Measurements from ENCODE around the gene DGCR8. TPM values are rescaled to one million over a fixed set of nuclear protein-coding genes. Genes with fewer than 3 reads are reported as not detected.

Gene DGCR8
- total RNA-seq, 1 donor from 2014 or later = 38.1 TPM

DNA sequence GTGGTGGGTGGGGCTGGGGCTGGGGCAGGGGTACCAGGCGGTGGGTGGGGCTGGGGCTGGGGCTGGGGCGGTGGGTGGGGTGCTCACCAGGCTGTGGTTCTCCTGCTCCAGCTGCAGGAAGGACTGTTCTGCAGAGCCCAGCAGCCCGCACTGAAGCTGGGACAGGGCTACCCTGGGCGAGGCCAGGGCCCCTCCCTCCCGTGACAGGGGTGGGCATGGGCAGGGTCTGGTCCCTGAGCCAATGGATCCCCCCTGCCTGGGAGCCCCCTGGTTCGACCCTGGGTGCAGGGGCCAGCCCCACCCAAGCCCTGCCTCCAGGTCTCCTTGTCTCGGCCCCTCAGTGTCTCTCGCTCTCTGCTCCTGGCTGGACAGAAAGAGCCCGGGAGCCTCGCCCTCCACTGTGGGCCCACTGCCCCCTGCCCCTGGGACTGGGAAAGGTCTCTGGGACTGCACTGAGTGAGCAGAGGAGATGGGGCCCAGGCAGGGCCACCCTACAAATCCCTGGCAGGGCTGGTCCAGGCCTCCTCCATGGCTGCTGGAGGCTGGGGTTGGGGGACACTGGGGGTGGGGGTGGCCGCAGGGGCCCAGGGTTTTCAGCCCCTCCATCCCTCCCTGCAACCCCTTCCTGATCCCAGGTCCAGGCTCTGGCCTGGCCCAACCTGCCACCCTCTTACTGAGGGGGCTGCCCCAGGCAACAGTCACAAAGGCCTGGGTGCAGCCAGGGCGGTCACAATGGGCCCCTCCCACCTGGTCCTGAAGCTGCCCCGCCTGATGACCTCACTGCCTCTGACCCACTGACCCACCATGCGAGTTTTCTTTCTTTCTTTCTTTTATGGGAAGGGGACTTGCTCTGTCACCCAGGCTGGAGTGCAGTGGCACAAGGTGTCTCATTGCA is 70.6 kb downstream of the DGCR8 start, which contains the start of gene CCDC188:
Gene CCDC188 (minus strand): TSS at position 675 of the 895 bp plus-strand sequence. CDS start 69 bp downstream, at position 606.
- H3K9ac ChIP-seq (ENCODE audit: low read depth in 1 of 3, low read length in 3 of 3) = no peak within 1 kb of the TSS
- H3K9me3 ChIP-seq (ENCODE audit: control insufficient read depth in 3 of 3, low read length in 3 of 3) = no peaks in the 10 kb centered on the region
- H3K27ac ChIP-seq (ENCODE audit: low read depth, low read length) = no peak within 1 kb of the TSS
- peaks cover 0 to 3% (median 0%) of the 10 kb centered on the region in 3 donors for H3K4me1 ChIP-seq (ENCODE audit: control insufficient read depth in 3 of 3, insufficient read depth in 3 of 3, low read length in 3 of 3)
- H3K27me3 ChIP-seq (ENCODE audit: control insufficient read depth in 3 of 3, insufficient read depth in 3 of 3, low read length in 3 of 3) = peaks cover 0 to 12% (median 5%) of the 10 kb centered on the region in 3 donors
- no peaks in the 10 kb centered on the region for H3K36me3 ChIP-seq (ENCODE audit: control insufficient read depth in 3 of 3, insufficient read depth in 3 of 3, low read length in 3 of 3)
- no peak within 1 kb of the TSS for H3K4me3 ChIP-seq (ENCODE audit: low read length in 3 of 3)

DNA sequence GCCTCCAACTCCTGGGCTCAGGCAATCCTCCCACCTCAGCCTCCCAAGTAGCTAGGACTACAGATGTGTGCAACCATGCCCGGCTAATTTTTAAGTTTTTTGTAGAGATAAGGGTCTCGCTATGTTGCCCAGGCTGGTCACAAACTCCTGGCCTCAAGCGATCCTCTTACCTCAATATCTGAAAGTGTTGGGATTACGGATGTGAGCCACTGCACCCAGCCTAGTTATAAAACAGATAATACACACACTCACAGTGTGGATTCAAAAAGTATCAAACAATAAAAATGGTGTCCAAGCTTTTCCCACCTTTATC is 71.2 kb downstream of the DGCR8 start:
- Histone ChIP-seq H3K27ac (ENCODE audit: low read depth, low read length) (no peak overlapping the region), H3K9me3 (ENCODE audit: control insufficient read depth in 3 of 3, low read length in 3 of 3) (no peaks in the 10 kb centered on the region), H3K4me1 (ENCODE audit: control insufficient read depth in 3 of 3, insufficient read depth in 3 of 3, low read length in 3 of 3) (peaks cover 0 to 3% (median 0%) of the 10 kb centered on the region in 3 donors), H3K9ac (ENCODE audit: low read depth in 1 of 3, low read length in 3 of 3) (no peak overlapping the region), H3K27me3 (ENCODE audit: control insufficient read depth in 3 of 3, insufficient read depth in 3 of 3, low read length in 3 of 3) (peaks cover 0 to 12% (median 5%) of the 10 kb centered on the region in 3 donors), H3K4me3 (ENCODE audit: low read length in 3 of 3) (no peak overlapping the region), H3K36me3 (ENCODE audit: control insufficient read depth in 3 of 3, insufficient read depth in 3 of 3, low read length in 3 of 3) (no peaks in the 10 kb centered on the region)

DNA sequence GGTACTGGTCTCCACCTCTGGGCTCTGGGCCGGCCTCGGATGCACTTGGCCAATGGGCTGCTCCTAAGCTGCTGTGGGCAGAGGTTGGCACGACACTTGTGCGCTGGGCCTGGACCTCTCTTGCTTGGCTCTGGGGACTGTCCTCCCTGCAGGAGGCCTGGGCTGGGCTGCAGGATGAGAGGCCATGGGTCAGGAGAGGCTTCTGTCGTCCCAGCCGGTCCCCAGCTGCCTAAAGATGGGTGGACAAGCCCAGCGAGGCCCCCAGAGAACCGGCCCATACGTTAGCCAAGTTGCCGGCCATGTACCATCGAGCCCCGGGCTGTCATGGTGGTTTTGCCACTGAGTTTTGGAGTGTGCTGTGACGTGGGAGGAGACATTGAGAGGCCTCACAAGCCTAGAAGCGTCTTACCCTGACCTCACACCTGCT is 72.4 kb downstream of the DGCR8 start:
- H3K9ac ChIP-seq (ENCODE audit: low read depth in 1 of 3, low read length in 3 of 3) = no peak overlapping the region
- H3K9me3 ChIP-seq (ENCODE audit: control insufficient read depth in 3 of 3, low read length in 3 of 3) = no peaks in the 10 kb centered on the region

DNA sequence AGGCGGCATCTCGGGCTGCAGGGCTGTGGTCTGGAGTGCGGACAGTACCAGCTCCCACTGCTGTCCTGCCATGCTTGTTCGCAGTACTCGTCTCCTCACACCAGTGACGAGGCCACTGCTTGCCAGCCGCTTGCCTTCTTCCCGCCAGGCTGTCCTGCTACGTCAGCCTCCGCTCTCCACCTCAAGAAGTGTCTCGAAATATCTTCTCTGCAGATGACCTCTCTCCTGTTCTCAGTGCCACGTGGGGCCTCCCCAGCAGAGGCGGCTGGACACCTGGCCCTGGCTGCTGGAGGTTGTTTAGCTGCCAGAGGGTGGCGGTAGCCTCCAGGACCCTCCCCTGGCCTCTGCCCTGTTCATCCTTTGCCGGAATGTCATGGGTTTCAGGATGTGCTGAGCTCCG is 73.9 kb downstream of the DGCR8 start:
- Histone ChIP-seq H3K4me3 (ENCODE audit: low read length in 3 of 3) (no peak overlapping the region), H3K27ac (ENCODE audit: low read depth, low read length) (no peak overlapping the region), H3K4me1 (ENCODE audit: control insufficient read depth in 3 of 3, insufficient read depth in 3 of 3, low read length in 3 of 3) (peaks cover 2 to 3% (median 3%) of the 10 kb centered on the region in 3 donors), H3K27me3 (ENCODE audit: control insufficient read depth in 3 of 3, insufficient read depth in 3 of 3, low read length in 3 of 3) (peaks cover 5 to 14% (median 8%) of the 10 kb centered on the region in 3 donors), H3K9ac (ENCODE audit: low read depth in 1 of 3, low read length in 3 of 3) (no peak overlapping the region), H3K36me3 (ENCODE audit: control insufficient read depth in 3 of 3, insufficient read depth in 3 of 3, low read length in 3 of 3) (no peaks in the 10 kb centered on the region), H3K9me3 (ENCODE audit: control insufficient read depth in 3 of 3, low read length in 3 of 3) (no peaks in the 10 kb centered on the region)

More for the DNA sequence above, 72.4 kb downstream of the DGCR8 start:
- no peak overlapping the region for H3K27ac ChIP-seq (ENCODE audit: low read depth, low read length)
- peaks cover 2 to 3% (median 3%) of the 10 kb centered on the region in 3 donors for H3K4me1 ChIP-seq (ENCODE audit: control insufficient read depth in 3 of 3, insufficient read depth in 3 of 3, low read length in 3 of 3)
- no peaks in the 10 kb centered on the region for H3K36me3 ChIP-seq (ENCODE audit: control insufficient read depth in 3 of 3, insufficient read depth in 3 of 3, low read length in 3 of 3)
- H3K4me3 ChIP-seq (ENCODE audit: low read length in 3 of 3) = no peak overlapping the region
- H3K27me3 ChIP-seq (ENCODE audit: control insufficient read depth in 3 of 3, insufficient read depth in 3 of 3, low read length in 3 of 3) = peaks cover 5 to 12% (median 8%) of the 10 kb centered on the region in 3 donors

DNA sequence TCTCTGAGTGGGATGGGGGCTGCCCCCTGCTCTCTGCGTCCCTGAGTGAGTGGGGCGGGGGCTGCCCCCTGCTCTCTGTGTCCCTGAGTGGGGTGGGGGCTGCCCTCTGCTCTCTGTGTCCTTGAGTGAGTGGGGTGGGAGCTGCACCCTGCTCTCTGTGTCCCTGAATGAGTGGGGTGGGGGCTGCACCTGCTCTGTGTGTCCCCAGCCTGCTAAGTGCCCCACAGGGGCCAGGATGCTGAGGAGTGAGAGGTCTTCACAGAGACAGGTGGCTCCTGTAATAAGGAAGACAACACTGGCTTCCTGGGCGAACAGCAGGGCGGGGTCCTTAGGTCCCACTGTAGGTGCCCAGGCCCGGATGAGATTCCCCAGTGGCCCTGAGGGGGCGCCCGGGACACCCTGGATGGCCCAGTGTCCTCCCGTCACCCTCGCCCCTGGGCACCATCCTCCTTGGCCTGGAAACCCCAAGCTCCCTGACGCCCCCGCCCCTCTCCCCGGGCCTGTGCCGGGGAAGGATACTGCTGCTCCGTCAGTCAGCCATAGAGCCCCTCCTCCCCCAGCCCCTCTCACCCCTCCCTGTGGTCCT is 74.7 kb downstream of the DGCR8 start:
- Histone ChIP-seq H3K9me3 (ENCODE audit: control insufficient read depth in 3 of 3, low read length in 3 of 3) (no peaks in the 10 kb centered on the region), H3K4me3 (ENCODE audit: low read length in 3 of 3) (no peak overlapping the region), H3K27me3 (ENCODE audit: control insufficient read depth in 3 of 3, insufficient read depth in 3 of 3, low read length in 3 of 3) (peaks cover 5 to 14% (median 8%) of the 10 kb centered on the region in 3 donors), H3K27ac (ENCODE audit: low read depth, low read length) (no peak overlapping the region), H3K9ac (ENCODE audit: low read depth in 1 of 3, low read length in 3 of 3) (peak overlapping the region in 1 of 3 donors; percentile 33), H3K4me1 (ENCODE audit: control insufficient read depth in 3 of 3, insufficient read depth in 3 of 3, low read length in 3 of 3) (peaks cover 2 to 3% (median 3%) of the 10 kb centered on the region in 3 donors), H3K36me3 (ENCODE audit: control insufficient read depth in 3 of 3, insufficient read depth in 3 of 3, low read length in 3 of 3) (no peaks in the 10 kb centered on the region)

DNA sequence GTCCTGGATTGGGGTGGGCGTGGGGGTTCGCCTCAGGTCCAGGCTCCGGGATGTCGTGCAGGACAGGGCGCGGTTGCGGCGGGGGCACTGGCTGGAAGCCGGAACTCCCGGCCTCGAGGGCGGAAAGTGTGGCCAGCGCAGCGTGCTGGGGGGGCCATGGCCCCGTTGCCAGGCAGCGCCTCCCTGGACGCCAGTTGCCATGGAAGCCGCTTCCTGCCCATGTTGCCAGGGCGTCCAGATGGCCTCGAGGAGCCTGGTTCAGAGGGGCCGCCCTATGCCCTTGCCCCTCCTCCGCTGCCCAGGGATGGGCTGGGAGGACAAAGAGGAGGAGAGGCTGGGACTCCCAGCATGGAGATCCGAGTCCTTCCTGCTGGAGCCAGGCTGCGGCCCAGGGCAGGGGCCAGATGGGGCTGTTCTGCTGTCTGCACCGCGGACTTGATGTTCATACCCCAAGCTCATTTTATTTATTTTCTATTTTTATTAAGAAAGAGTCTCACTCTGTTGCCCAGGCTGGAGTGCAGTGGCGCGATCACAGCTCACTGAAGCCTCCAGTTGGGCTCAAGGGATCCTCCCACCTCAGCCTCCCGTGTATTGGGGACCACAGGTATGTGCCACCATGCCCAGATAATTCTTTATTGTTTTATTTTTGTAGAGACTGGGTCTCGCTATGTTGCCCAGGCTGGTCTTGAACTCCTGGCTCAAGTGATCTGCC is 75.4 kb downstream of the DGCR8 start:
- H3K27me3 ChIP-seq (ENCODE audit: control insufficient read depth in 3 of 3, insufficient read depth in 3 of 3, low read length in 3 of 3) = peaks cover 5 to 14% (median 8%) of the 10 kb centered on the region in 3 donors
- peaks cover 2 to 3% (median 3%) of the 10 kb centered on the region in 3 donors for H3K4me1 ChIP-seq (ENCODE audit: control insufficient read depth in 3 of 3, insufficient read depth in 3 of 3, low read length in 3 of 3)
- H3K9ac ChIP-seq (ENCODE audit: low read depth in 1 of 3, low read length in 3 of 3) = no peak overlapping the region
- no peak overlapping the region for H3K27ac ChIP-seq (ENCODE audit: low read depth, low read length)
- H3K36me3 ChIP-seq (ENCODE audit: control insufficient read depth in 3 of 3, insufficient read depth in 3 of 3, low read length in 3 of 3) = no peaks in the 10 kb centered on the region
- H3K9me3 ChIP-seq (ENCODE audit: control insufficient read depth in 3 of 3, low read length in 3 of 3) = no peaks in the 10 kb centered on the region
- no peak overlapping the region for H3K4me3 ChIP-seq (ENCODE audit: low read length in 3 of 3)

DNA sequence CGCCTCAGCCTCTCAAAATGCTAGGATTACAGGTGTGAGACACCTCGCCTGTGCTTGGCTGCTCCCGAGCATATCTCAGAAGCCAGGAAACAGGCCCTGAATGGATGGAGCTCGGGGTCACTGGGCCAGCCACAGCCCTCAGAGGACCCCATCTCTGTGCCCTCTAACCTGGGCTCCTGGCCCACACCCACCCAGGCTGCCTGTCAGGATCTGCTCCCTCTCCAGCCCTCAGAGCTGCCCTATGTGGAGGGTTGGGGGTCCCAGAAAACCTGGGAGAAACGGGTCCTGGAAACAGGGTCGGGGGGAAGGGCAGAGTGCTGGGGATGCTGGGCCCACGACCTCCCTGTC is 76.0 kb downstream of the DGCR8 start:
- H3K36me3 ChIP-seq (ENCODE audit: control insufficient read depth in 3 of 3, insufficient read depth in 3 of 3, low read length in 3 of 3) = no peaks in the 10 kb centered on the region
- no peak overlapping the region for H3K9ac ChIP-seq (ENCODE audit: low read depth in 1 of 3, low read length in 3 of 3)
- H3K4me1 ChIP-seq (ENCODE audit: control insufficient read depth in 3 of 3, insufficient read depth in 3 of 3, low read length in 3 of 3) = peaks cover 2 to 3% (median 3%) of the 10 kb centered on the region in 3 donors
- no peaks in the 10 kb centered on the region for H3K9me3 ChIP-seq (ENCODE audit: control insufficient read depth in 3 of 3, low read length in 3 of 3)
- peaks cover 5 to 16% (median 8%) of the 10 kb centered on the region in 3 donors for H3K27me3 ChIP-seq (ENCODE audit: control insufficient read depth in 3 of 3, insufficient read depth in 3 of 3, low read length in 3 of 3)
- no peak overlapping the region for H3K4me3 ChIP-seq (ENCODE audit: low read length in 3 of 3)
- H3K27ac ChIP-seq (ENCODE audit: low read depth, low read length) = no peak overlapping the region

DNA sequence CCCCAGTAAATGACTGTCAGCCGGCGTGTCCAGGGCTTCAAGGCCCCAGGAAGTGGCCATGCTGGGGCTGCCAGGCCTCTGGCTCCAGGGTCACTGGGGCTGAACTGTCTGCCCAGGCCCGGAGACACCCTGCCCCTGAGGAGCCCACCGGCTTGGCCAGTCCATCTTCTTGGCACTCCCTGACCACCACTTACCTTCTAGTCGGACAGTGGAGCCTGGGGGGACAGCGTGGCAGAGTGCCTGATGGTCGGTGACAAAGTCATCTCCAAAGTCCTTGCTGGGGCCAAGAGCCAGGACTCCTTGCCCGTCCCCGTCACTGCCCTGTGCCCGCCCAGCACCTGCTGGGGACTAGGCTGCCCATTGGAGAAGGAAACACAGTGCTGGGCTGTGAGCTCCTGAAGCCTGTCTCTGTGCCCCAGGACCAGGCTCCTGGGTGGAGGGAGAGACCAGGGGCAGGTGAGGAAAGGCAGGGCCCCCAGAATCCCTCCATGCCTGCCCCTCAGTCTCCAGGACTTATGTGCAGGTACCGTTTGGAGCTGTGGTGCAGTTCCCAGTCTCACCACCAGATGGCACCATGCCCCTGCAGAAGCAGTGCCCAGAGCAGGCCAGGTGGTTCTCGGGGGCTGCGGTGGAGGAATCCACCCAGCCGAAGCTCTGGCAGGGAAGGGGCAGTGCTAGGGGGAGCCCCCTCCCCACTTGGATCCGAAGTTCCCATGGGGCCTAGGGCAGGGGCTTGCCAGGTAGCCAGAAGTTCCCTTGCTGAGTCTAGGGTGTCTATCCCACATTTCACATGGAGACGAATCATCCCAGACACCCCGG is 76.8 kb downstream of the DGCR8 start:
- H3K4me1 ChIP-seq (ENCODE audit: control insufficient read depth in 3 of 3, insufficient read depth in 3 of 3, low read length in 3 of 3) = peaks cover 2 to 3% (median 3%) of the 10 kb centered on the region in 3 donors
- no peak overlapping the region for H3K4me3 ChIP-seq (ENCODE audit: low read length in 3 of 3)
- no peaks in the 10 kb centered on the region for H3K9me3 ChIP-seq (ENCODE audit: control insufficient read depth in 3 of 3, low read length in 3 of 3)
- no peak overlapping the region for H3K27ac ChIP-seq (ENCODE audit: low read depth, low read length)
- H3K9ac ChIP-seq (ENCODE audit: low read depth in 1 of 3, low read length in 3 of 3) = no peak overlapping the region
- peaks cover 5 to 20% (median 8%) of the 10 kb centered on the region in 3 donors for H3K27me3 ChIP-seq (ENCODE audit: control insufficient read depth in 3 of 3, insufficient read depth in 3 of 3, low read length in 3 of 3)
- no peaks in the 10 kb centered on the region for H3K36me3 ChIP-seq (ENCODE audit: control insufficient read depth in 3 of 3, insufficient read depth in 3 of 3, low read length in 3 of 3)

DNA sequence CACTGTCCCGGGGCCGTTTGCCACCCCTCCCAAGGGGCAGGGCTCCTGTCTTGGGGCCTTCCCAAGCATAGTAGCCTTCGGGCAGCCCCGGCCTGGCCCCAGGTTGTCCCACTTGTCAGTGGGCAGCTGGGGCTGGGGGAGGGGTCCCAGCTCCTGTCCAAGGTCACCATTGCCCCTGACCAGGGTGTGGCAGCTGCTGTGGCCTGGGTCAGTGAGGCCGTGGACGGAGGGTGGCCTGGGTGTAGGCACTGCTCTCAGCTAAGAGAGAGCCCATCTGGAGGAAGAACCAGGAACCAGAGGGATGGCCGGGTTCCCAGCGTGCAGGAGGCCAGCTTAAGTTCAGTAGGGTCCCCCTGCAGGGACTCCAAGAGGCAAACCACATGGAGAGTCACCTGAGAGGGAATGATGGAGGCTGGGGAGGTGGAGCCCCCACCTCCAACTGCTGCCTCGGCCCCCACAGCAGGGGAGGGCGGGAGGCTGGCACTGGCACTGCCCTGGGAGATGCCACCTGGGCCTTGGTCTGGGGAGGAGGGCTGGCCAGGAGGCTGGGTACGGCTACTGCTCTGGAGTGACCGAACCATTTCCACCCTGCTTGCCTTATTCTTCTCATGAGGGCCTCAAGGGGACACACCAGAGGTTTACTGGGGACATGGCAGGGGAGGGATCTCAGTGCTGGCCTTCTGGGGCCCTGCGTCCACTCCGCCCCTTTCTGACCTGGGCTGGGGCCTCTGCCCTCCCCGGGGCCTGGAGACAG is 77.6 kb downstream of the DGCR8 start:
- no peaks in the 10 kb centered on the region for H3K9me3 ChIP-seq (ENCODE audit: control insufficient read depth in 3 of 3, low read length in 3 of 3)
- H3K27me3 ChIP-seq (ENCODE audit: control insufficient read depth in 3 of 3, insufficient read depth in 3 of 3, low read length in 3 of 3) = peaks cover 5 to 20% (median 8%) of the 10 kb centered on the region in 3 donors
- H3K27ac ChIP-seq (ENCODE audit: low read depth, low read length) = no peak overlapping the region
- H3K4me3 ChIP-seq (ENCODE audit: low read length in 3 of 3) = no peak overlapping the region
- no peak overlapping the region for H3K9ac ChIP-seq (ENCODE audit: low read depth in 1 of 3, low read length in 3 of 3)
- H3K36me3 ChIP-seq (ENCODE audit: control insufficient read depth in 3 of 3, insufficient read depth in 3 of 3, low read length in 3 of 3) = no peaks in the 10 kb centered on the region
- H3K4me1 ChIP-seq (ENCODE audit: control insufficient read depth in 3 of 3, insufficient read depth in 3 of 3, low read length in 3 of 3) = peaks cover 2 to 3% (median 3%) of the 10 kb centered on the region in 3 donors

Data from skeletal muscle tissue (tissue), 4 donors.